ENCODE data around the gene GPR26. TPM values are rescaled to one million over a fixed set of nuclear protein-coding genes. Genes with fewer than 3 reads are reported as not detected.

GPR26 gene
- total RNA-seq, 2 experiments from 2014 or later, result not detected

DNA sequence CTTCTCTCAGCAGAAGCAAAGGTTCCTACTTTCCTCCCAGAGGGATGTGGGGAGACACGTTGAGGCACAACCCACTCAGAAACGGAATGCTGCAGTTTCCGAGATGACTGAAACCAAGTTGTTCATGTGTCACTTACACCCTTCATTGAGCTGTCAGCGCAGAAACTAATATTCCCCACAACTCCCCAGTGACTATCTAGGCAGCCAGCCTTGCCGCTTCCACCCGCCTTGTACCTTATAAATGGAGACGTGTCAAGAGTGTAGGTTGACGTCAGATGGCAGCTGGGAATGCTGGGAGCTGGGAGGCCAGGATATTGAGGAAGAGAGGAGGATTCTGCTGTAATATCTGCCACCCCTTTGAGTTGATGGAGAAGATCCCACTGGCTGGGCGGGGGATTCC is 15.1 kb downstream of the GPR26 start:
- no peaks in the 10 kb centered on the region for H3K4me1 ChIP-seq (ENCODE audit: insufficient read depth, low read length, poor library complexity, severe bottlenecking)
- intact Hi-C loops (cut with micrococcal nuclease; ENCODE audit: unreplicated experiment), result no loop called here
- no peaks in the 10 kb centered on the region for H3K79me2 ChIP-seq (ENCODE audit: insufficient read depth, low read depth, low read length)
- no peaks in the 10 kb centered on the region for H3K9me2 ChIP-seq (ENCODE audit: insufficient read depth, low read length)
- H2AFZ ChIP-seq (ENCODE audit: low read length), result no peak overlapping the region
- POLR2A ChIA-PET, result no interaction called here
- no peak for DNase-seq (ENCODE audit: low spot score)
- H3K4me3 ChIP-seq (ENCODE audit: low read depth, low read length, poor library complexity, severe bottlenecking), result no peak overlapping the region
- CTCF ChIA-PET (ENCODE audit: unreplicated experiment), result no interaction called here
- no peaks in the 10 kb centered on the region for H3K9me3 ChIP-seq (ENCODE audit: low read length)
- no peak overlapping the region for H3K4me2 ChIP-seq (ENCODE audit: low read length)
- TF ChIP-seq, protein P1, sequence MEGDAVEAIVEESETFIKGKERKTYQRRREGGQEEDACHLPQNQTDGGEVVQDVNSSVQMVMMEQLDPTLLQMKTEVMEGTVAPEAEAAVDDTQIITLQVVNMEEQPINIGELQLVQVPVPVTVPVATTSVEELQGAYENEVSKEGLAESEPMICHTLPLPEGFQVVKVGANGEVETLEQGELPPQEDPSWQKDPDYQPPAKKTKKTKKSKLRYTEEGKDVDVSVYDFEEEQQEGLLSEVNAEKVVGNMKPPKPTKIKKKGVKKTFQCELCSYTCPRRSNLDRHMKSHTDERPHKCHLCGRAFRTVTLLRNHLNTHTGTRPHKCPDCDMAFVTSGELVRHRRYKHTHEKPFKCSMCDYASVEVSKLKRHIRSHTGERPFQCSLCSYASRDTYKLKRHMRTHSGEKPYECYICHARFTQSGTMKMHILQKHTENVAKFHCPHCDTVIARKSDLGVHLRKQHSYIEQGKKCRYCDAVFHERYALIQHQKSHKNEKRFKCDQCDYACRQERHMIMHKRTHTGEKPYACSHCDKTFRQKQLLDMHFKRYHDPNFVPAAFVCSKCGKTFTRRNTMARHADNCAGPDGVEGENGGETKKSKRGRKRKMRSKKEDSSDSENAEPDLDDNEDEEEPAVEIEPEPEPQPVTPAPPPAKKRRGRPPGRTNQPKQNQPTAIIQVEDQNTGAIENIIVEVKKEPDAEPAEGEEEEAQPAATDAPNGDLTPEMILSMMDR (conservative IDR thresholded peaks at IDR 0.05; ENCODE audit: low read length), result no peak
- TF ChIP-seq EZH2phosphoT487 (IDR thresholded peaks at IDR 0.05; ENCODE audit: borderline replicate concordance, low read depth, low read length), result no peak
- no peak overlapping the region for H3K27ac ChIP-seq (ENCODE audit: low read depth, low read length, poor library complexity, severe bottlenecking)
- H4K20me1 ChIP-seq (ENCODE audit: insufficient read depth, low read length), result no peaks in the 10 kb centered on the region
- no peaks in the 10 kb centered on the region for H3K36me3 ChIP-seq (ENCODE audit: insufficient read depth, low read length)
- BruUV-seq (replicated peaks), result no TSS peak

DNA sequence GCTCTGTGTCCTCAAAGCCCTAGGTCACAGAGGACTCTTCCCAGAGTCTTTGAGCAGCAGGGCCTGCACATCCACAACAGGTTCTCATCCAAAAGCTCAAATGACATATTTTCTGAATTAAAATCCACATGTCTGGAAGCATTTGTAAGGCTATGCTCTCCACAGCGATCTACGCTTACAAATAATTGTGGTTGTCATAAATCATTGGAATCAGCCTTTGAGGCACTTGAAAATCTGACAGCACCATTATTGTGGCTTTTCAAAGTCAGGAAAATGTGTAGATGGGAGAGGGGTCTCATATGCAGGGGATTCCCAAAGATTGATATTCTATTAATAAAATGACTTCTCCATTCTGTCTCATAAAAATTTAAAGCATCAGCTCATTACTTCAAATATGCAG is 16.3 kb downstream of the GPR26 start:
- no peaks in the 10 kb centered on the region for H3K79me2 ChIP-seq (ENCODE audit: insufficient read depth, low read depth, low read length)
- TF ChIP-seq, protein P1 (conservative IDR thresholded peaks at IDR 0.05; ENCODE audit: low read length), result no peak
- no peak for TF ChIP-seq EZH2phosphoT487 (IDR thresholded peaks at IDR 0.05; ENCODE audit: borderline replicate concordance, low read depth, low read length)
- H3K27ac ChIP-seq (ENCODE audit: low read depth, low read length, poor library complexity, severe bottlenecking), result no peak overlapping the region
- no peak overlapping the region for H3K4me3 ChIP-seq (ENCODE audit: low read depth, low read length, poor library complexity, severe bottlenecking)
- no TSS peak for BruUV-seq (replicated peaks)
- H3K36me3 ChIP-seq (ENCODE audit: insufficient read depth, low read length), result no peaks in the 10 kb centered on the region
- no peaks in the 10 kb centered on the region for H3K9me2 ChIP-seq (ENCODE audit: insufficient read depth, low read length)
- ChIA-PET POLR2A (no interaction called here), CTCF (ENCODE audit: unreplicated experiment) (no interaction called here)
- H2AFZ ChIP-seq (ENCODE audit: low read length), result no peak overlapping the region
- no peaks in the 10 kb centered on the region for H3K9me3 ChIP-seq (ENCODE audit: low read length)
- intact Hi-C loops (cut with micrococcal nuclease; ENCODE audit: unreplicated experiment), result no loop called here
- no peaks in the 10 kb centered on the region for H3K4me1 ChIP-seq (ENCODE audit: insufficient read depth, low read length, poor library complexity, severe bottlenecking)
- no peak overlapping the region for H3K4me2 ChIP-seq (ENCODE audit: low read length)
- no peak for DNase-seq (ENCODE audit: low spot score)
- no peaks in the 10 kb centered on the region for H4K20me1 ChIP-seq (ENCODE audit: insufficient read depth, low read length)

DNA sequence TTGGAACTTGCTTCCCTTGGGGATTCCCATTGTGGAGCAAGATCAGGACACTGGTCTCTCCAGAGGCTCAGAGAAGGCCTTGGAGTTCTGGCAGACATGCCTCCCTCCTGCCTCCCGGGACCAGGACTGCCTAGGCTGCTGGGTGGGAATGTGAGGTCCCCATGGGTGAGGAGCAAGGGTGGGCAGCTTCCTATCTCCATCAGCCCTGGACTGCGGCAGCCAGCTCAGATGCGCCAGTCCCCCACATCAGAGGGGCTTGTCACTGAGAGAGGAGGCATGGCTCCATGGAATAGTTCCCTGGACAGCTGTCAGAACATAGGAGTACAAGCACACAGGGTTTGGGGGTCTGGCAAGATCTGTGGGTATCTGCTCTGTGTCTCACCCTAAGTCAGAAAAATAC is 17.3 kb downstream of the GPR26 start:
- no peaks in the 10 kb centered on the region for H3K9me2 ChIP-seq (ENCODE audit: insufficient read depth, low read length)
- H4K20me1 ChIP-seq (ENCODE audit: insufficient read depth, low read length), result no peaks in the 10 kb centered on the region
- TF ChIP-seq EZH2phosphoT487 (IDR thresholded peaks at IDR 0.05; ENCODE audit: borderline replicate concordance, low read depth, low read length), result no peak
- TF ChIP-seq, protein P1 (conservative IDR thresholded peaks at IDR 0.05; ENCODE audit: low read length), result no peak
- H3K4me2 ChIP-seq (ENCODE audit: low read length), result no peak overlapping the region
- BruUV-seq (replicated peaks), result no TSS peak
- H3K4me1 ChIP-seq (ENCODE audit: insufficient read depth, low read length, poor library complexity, severe bottlenecking), result no peaks in the 10 kb centered on the region
- no peak overlapping the region for H3K4me3 ChIP-seq (ENCODE audit: low read depth, low read length, poor library complexity, severe bottlenecking)
- no peak overlapping the region for H2AFZ ChIP-seq (ENCODE audit: low read length)
- DNase-seq (ENCODE audit: low spot score), result no peak
- ChIA-PET POLR2A (no interaction called here), CTCF (ENCODE audit: unreplicated experiment) (no interaction called here)
- no peaks in the 10 kb centered on the region for H3K9me3 ChIP-seq (ENCODE audit: low read length)
- intact Hi-C loops (cut with micrococcal nuclease; ENCODE audit: unreplicated experiment), result no loop called here
- no peaks in the 10 kb centered on the region for H3K79me2 ChIP-seq (ENCODE audit: insufficient read depth, low read depth, low read length)
- H3K27ac ChIP-seq (ENCODE audit: low read depth, low read length, poor library complexity, severe bottlenecking), result no peak overlapping the region
- no peaks in the 10 kb centered on the region for H3K36me3 ChIP-seq (ENCODE audit: insufficient read depth, low read length)

Measured in OCI-LY7 (cell line).